GM12891 (cell line): ENCODE data around the gene AGA.

Experiments used
- POLR2A ChIP-seq: IDR thresholded peaks from 2 replicates; pipeline ENCODE4 v1.6.1; 2011; ENCODE audit warnings: low read depth, low read length, control low read depth
- SPI1 ChIP-seq: IDR thresholded peaks from 2 replicates; pipeline ENCODE4 v1.6.1; 2011; ENCODE audit warnings: low read depth, low read length, control low read depth

DNA sequence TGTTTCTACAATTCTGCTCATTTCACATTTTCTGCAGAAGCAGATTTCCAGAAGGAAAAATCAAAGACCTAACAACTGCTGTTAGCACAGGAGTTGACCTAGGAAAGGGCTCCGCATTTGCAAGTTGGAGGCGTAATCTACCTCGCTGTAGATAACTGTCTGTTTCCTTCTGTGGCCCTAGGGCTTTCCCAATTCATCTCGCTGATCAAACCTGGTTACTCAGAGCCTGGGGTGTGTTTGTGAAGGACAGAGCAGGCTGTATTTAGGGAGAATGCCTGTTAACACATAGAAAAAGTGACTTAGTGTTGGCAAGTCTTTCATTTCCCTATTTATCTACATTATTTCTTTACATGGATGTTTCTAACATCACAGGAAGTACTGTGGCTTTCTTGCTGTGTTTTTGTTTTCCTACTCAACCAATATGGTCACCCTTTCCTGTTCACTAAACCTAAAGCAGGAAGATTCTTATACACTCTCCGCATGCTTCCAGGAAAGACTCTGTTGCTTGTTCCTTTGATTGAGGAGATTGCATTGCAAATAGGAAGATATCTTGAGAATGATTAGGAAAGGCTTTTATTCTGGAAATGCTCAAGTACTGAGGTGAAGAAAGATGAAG is 40.5 kb downstream of the AGA start:
- no peak for TF ChIP-seq SPI1
- TF ChIP-seq POLR2A, result no peak
